VCaP (cell line): ENCODE results near the gene C16orf74.

Experiments used
- H3K27ac ChIP-seq: fragments of 450-650 bp; 2 replicates; pipeline ENCODE4 v1.5.1; 2017
- TF ChIP-seq, protein P1 (sequence below): fragments of 450-650 bp; conservative IDR thresholded peaks from 2 replicates; pipeline ENCODE4 v1.5.1; 2017; ENCODE audit warnings: mild to moderate bottlenecking, moderate library complexity

The C16orf74 gene

DNA sequence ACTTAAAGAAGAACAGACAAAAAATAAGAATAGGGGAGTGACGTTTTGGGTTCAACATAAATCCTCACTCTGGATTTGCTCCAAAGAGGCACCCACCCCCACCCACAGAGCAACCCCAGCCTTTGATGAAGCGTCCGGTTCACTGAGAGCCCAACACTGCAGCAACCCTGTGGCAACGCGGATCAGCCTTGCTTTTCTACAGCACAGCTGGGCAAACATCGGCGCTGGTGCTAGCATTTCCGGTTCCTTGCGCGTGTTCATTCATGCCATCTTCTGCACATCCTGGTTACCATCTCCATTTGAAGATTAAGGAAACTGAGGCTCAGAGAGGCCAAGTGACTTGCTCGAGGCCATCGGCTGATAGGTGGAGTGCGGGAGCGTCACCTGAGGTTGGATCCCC lies 53.5 kb downstream of the C16orf74 start:
- no peak overlapping the region for H3K27ac ChIP-seq
- TF ChIP-seq, protein P1, sequence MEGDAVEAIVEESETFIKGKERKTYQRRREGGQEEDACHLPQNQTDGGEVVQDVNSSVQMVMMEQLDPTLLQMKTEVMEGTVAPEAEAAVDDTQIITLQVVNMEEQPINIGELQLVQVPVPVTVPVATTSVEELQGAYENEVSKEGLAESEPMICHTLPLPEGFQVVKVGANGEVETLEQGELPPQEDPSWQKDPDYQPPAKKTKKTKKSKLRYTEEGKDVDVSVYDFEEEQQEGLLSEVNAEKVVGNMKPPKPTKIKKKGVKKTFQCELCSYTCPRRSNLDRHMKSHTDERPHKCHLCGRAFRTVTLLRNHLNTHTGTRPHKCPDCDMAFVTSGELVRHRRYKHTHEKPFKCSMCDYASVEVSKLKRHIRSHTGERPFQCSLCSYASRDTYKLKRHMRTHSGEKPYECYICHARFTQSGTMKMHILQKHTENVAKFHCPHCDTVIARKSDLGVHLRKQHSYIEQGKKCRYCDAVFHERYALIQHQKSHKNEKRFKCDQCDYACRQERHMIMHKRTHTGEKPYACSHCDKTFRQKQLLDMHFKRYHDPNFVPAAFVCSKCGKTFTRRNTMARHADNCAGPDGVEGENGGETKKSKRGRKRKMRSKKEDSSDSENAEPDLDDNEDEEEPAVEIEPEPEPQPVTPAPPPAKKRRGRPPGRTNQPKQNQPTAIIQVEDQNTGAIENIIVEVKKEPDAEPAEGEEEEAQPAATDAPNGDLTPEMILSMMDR: no peak

DNA sequence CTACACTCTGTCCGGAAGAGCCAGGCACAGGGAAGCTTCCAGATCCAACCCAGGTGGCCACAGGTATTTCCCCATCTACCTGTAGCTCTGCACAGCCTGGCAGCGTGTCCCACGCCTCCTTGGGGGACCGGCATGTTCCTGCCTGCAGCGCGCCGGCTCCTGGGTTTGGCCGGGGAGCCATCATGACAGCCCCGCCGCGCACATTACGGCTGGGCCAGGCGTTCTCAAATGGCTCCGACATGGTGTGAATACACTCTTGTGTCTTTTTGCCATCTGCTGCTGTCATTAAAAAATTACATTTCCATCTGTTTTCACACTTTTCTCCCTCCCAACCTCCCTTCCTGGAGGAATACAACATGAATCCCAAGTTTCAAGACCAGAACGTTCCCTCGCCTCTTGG lies 54.1 kb downstream of the C16orf74 start:
- TF ChIP-seq, protein P1: no peak
- no peak overlapping the region for H3K27ac ChIP-seq

DNA sequence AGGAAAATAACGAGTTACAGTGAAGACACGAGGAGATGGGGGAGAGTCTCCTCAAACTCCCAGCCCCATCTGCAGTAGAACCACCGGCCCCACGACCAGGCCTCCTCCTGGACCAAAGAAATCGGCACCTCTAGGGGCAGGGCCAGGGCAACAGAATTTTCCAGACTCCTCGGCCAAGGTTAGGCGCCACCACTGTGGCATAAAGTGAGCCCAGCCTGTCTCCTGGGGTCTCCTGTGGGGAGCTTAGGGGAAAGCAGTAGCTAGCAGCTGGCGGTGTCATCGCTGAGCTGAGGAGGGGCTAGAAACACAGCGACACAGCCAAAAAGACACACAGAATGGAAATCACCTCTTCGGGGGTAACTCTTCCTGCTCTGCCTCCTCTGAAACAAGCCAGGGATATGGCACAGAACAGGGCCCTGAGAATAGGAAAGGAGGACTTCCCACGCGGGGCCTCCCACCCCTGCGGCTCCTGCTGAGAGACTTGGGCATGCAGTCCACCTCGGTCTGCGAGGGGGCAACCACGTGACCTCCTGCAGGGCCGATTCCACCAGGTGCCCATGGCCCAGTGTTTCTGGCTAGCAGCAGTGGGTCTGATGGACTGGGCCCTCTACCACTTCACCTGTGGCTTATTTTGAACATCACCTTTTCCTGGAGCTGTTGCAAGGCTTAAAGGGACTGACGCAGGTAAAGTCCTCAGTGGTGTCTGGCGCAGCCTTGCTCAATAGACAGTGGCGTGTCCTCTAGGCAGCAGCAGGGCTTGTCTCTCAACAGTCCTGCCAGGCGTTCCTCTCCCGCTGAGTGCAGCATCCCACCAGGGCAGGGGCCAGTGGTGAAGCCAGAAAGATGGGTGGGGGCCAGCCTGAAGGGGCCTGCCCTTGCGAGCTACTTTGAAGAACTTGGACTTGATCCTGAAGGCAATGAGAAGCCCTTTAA lies 55.4 kb downstream of the C16orf74 start:
- TF ChIP-seq, protein P1: no peak

DNA sequence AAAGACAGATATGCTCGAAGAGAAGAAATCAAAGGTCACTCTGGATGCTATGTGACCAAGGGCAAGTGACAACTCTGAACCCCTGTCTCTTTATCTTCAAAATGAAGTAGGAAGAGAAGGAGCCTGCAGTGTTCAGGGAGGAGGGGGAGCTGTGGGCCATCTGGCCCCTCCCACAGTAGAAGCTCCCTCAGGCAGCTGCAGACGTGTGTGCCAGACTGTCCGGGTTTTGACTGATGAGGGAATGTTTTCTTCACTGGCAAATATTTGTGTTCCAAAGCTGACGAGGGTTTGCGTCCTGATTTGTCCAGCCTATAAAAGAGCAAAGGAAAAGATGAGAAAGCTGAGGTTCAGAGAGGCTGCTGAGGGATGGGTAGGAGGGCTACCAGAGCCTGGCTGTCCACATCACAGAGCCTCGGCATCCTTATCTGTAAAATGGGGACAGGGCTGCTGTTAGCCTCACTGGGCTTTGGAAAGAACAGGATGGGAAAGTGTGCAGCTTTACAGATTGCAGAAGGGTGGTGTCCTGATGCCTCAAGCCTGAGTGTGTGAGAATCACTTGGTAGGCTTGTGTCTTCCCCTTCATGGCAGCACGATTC lies 60.3 kb downstream of the C16orf74 start:
- no peak overlapping the region for H3K27ac ChIP-seq
- TF ChIP-seq, protein P1: no peak

More for the DNA sequence above, 55.4 kb downstream of the C16orf74 start:
- H3K27ac ChIP-seq: no peak overlapping the region

DNA sequence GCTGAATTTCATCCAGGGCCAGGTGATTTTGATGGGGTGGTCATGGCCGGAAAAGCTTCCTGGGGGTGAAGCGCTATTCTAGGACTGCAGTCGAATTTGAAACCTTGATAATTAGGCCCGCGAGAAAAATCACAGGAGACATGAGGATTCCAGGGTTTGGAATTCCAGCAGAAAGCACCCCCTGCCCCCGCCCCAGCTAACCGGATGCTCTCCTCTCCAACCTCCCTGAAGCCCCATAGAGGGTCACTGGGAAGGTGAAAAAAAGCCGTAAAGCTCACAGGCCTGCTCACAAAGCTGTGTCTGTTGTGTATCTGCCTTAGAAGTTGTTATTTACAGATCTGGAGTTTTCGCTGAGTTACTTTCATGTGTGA lies 61.0 kb downstream of the C16orf74 start:
- TF ChIP-seq, protein P1: no peak
- no peak overlapping the region for H3K27ac ChIP-seq

DNA sequence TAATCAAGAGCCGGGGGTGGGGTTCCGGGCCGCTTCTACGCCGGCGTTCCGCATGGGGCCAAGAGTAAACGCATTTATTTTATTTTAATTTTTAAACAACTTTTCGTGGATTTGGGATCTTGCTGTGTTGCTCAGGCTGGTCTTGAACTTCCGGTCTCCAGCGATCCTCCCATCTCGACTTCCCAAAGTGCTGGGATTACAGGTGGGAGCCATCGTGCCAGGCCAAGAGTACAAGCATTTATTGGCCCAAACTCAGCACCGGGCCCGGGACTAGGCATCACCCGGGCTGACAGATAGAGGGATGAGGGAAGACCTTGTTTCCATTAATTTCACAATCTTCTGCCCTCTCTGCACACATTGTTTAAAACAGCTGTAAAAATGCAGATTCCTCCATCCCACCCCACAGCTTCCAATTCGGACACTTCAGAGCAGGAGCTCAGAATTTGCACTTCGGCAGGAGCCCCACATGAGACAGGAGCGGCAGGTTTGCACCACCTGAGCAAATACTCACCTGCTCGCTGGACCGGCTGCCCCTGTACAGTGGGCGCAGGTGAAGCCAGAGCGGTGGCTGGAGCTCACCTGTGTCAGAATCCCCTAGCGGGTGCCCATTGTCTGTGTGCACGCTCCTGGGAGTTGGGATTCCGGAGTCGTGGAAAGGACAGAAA lies 61.5 kb downstream of the C16orf74 start:
- TF ChIP-seq, protein P1: no peak
- no peak overlapping the region for H3K27ac ChIP-seq
